Erythroblast (primary cell): ENCODE results near the gene NKAIN2.

ENCODE experiments used
- GATA1 ChIP-seq: IDR thresholded peaks from 2 replicates; pipeline ENCODE4 v1.6.1; 2011; ENCODE audit warnings: low read depth, mild to moderate bottlenecking, control low read depth, low read length, moderate library complexity
- POLR2A ChIP-seq: IDR thresholded peaks from 2 replicates; pipeline ENCODE4 v1.6.1; 2011; ENCODE audit warnings: mild to moderate bottlenecking, low read length

DNA sequence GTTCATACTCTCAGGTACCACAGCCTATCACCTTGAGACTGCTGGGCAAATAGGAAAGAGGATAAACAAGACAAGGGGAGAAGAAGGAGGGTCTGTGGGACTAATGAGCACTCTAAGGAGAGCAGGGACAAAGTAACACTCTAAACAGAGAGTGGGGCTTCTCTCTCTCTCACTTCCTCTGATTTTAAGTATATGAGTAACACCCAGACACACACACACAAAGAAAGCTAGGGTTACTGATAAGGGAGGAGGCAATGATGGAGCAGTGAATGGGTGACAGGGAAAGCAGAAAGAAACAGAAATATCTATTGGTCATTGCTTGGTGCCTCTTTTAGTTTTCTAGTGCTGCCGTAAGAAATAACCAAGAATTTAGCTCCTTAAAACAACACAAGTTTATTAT, 1062.4 kb downstream of the NKAIN2 start:
- TF ChIP-seq POLR2A = no peak
- TF ChIP-seq GATA1 = no peak
